Activated naive CD8-positive, alpha-beta T cell treated with anti-CD3 and anti-CD28 coated beads, Interleukin-2, amount 50 U/mL, for 24 hours (primary cell): ENCODE data around the gene PPP2R5B.
A peak's percentile ranks its signal among the peaks of the same experiment; 100 is the strongest.

ENCODE experiments used
- ATAC-seq: fragments of 150-1000 bp; cut with Tn5 transposase; one replicate; pipeline ENCODE4 v1.10.0; 2021
- DNase-seq: peaks from one replicate; pipeline ENCODE4 v3.0.0; 2021
- H3K27ac Mint-ChIP-seq: one replicate; pipeline ENCODE4 v1.8.0; 2021; ENCODE audit warnings: mild to moderate bottlenecking, mixed read lengths
- H3K27me3 Mint-ChIP-seq: one replicate; pipeline ENCODE4 v1.8.0; 2021; ENCODE audit warnings: mixed read lengths
- H3K36me3 Mint-ChIP-seq: one replicate; pipeline ENCODE4 v1.8.0; 2021; ENCODE audit warnings: low read depth, mixed read lengths
- H3K4me1 Mint-ChIP-seq: one replicate; pipeline ENCODE4 v1.8.0; 2021; ENCODE audit warnings: mixed read lengths
- H3K4me3 Mint-ChIP-seq: one replicate; pipeline ENCODE4 v1.8.0; 2021; ENCODE audit warnings: mild to moderate bottlenecking, moderate library complexity, mixed read lengths
- H3K9me3 Mint-ChIP-seq: one replicate; pipeline ENCODE4 v1.8.0; 2021; ENCODE audit warnings: mixed read lengths

Gene PPP2R5B

DNA sequence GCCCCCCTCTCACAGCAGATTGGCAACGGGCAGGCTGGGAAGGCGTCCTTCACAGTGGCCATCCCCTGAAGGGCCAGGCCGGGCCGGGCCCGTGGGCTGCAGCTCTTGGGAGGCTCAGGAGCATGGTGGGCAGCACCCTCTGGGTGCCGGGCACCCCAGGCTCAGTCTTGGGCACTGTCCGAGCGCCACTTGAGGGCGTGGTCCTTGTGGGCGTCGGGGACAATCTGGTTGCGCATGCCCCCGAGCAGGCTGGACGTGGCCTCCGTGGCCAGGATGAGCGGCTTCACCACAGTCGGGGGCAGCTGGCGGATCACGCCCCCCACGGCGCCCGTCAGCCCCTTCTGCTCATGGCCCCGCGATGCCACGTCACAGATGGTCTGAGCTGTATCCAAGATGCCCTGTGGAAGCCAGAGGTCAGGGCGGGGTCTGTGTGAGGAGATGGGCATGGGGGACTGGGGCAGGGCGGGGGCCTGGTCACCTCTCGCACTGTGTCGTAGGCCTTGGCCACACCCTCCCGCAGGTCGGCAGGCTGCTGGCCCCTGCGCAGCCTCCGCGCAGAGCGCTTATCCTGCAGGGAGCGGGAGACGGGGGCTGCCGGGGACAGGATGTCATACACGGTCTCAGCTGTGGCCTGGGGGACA, 29.6 kb upstream of the PPP2R5B start:
- no peak for ATAC-seq
- Mint-ChIP-seq H3K27ac (no peak overlapping the region), H3K4me1 (peaks cover under 1% of the 10 kb centered on the region), H3K36me3 (no peaks in the 10 kb centered on the region), H3K9me3 (no peaks in the 10 kb centered on the region), H3K4me3 (no peak overlapping the region), H3K27me3 (no peaks in the 10 kb centered on the region)
- DNase-seq = no peak

DNA sequence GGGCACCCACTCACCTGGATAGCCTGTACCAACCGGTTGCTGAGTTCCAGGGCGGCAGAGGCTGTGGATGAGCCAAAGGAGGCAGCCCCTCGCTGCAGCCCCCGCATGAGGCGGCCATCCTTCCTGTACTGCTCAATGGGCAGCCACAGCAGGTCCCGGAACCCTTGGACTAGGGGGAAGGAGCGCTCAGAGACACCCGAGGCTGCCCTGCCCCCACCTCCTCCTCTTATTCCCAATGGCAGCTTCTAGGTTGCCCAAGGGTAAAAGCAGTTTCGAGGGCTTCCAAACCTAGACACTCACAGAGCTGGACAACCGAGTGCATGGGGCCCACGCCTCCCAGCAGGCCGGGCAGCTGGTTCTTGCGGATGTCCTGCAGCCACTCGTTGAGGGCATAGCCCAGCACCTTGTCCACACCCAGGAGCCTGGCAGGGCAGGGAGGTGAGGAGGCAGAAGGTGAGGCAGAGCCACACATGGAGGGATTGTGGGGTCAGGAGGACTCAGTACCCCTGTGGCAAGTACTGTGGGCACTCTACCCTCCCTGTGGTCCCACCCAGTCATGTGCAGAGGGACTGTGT, 28.0 kb upstream of the PPP2R5B start:
- peaks cover 11% of the 10 kb centered on the region for H3K4me1 Mint-ChIP-seq
- peaks cover 3% of the 10 kb centered on the region for H3K36me3 Mint-ChIP-seq
- H3K4me3 Mint-ChIP-seq = no peak overlapping the region
- no peak overlapping the region for H3K27ac Mint-ChIP-seq
- DNase-seq (no peak), ATAC-seq (no peak)
- no peaks in the 10 kb centered on the region for H3K9me3 Mint-ChIP-seq
- H3K27me3 Mint-ChIP-seq = no peaks in the 10 kb centered on the region

DNA sequence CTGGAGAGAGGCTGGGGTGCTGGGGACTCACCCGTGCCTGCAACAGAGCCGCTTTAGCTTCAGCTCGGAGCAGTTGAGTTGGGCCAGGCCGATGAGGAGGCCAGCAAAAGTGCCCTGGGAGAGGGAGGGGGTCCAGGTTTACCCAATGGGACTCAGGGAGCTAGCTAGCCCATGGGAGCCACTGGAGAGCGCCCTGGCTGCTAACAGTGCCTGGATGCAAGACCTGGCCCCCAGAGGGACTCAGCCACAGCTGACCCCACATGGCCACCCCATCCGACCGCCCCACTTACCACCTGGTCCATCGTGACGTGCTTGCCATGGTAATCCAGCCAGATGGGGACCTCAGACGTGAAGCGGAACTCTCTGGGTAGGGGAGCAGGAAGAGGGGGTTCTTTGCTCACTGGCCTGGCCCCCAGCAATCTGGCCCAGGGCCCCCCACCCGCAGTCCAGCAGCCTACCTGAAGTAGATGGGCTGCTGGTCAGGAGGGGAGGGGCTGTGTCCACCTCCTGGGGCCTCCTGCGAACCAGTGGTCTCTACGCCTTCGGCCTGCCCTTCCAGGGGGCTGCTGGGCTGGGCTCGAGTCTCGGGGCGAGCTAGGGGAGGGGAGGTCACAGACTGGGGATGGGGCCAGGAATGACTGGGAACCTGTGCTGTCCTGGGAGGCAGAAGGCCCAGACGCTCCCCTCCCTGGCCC, 27.0 kb upstream of the PPP2R5B start:
- Mint-ChIP-seq H3K36me3 (peaks cover 3% of the 10 kb centered on the region), H3K27ac (no peak overlapping the region)

DNA sequence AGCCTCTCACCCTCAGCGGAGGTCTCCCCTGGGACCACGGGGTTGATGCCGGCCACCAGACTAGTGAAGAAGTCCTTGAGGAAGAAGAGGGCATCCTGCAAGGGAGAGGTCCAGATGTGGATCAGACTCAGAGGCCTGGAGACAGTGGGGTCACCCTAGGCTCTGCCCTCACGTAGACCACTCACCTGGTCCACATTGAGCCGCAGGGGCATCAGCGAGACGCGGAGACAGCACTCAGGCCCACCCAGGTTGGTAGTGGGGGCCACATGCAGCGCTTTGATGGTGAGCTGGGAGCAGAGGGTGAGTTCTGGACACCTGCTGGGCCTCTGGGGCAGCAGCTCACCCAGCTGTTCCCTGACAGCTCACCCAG, 26.4 kb upstream of the PPP2R5B start:
- no peak overlapping the region for H3K27ac Mint-ChIP-seq
- peaks cover 12% of the 10 kb centered on the region for H3K4me1 Mint-ChIP-seq
- H3K4me3 Mint-ChIP-seq = no peak overlapping the region
- H3K36me3 Mint-ChIP-seq = peaks cover 3% of the 10 kb centered on the region
- ATAC-seq = no peak
- no peaks in the 10 kb centered on the region for H3K27me3 Mint-ChIP-seq
- no peaks in the 10 kb centered on the region for H3K9me3 Mint-ChIP-seq
- DNase-seq = no peak

More for the DNA sequence above, 27.0 kb upstream of the PPP2R5B start:
- Mint-ChIP-seq H3K9me3 (no peaks in the 10 kb centered on the region), H3K4me3 (no peak overlapping the region), H3K4me1 (peaks cover 12% of the 10 kb centered on the region), H3K27me3 (no peaks in the 10 kb centered on the region)
- DNase-seq = no peak
- ATAC-seq = no peak

DNA sequence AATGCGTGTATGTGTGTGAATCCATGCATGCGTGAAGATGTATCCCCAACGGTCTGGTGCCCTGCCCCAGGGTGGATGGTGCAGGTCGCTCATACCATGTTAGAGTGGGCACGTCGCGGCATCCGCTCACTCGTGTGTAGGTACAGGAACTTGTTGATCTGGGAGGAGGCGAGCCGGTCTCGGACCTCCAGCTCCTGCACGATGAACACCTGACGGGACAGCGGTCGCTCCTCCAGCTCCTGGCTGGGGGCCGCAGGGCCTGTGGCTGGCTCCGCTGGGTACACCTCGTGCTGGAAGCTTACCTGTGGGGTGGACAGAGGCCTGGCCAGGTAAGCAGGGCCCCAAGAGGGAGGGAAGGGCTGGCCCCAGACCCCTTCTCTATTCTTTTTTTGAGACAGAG, 25.9 kb upstream of the PPP2R5B start:
- Mint-ChIP-seq H3K27ac (no peak overlapping the region), H3K36me3 (peaks cover 3% of the 10 kb centered on the region), H3K4me3 (no peak overlapping the region), H3K4me1 (peaks cover 12% of the 10 kb centered on the region), H3K27me3 (no peaks in the 10 kb centered on the region), H3K9me3 (no peaks in the 10 kb centered on the region)
- DNase-seq (no peak), ATAC-seq (no peak)

DNA sequence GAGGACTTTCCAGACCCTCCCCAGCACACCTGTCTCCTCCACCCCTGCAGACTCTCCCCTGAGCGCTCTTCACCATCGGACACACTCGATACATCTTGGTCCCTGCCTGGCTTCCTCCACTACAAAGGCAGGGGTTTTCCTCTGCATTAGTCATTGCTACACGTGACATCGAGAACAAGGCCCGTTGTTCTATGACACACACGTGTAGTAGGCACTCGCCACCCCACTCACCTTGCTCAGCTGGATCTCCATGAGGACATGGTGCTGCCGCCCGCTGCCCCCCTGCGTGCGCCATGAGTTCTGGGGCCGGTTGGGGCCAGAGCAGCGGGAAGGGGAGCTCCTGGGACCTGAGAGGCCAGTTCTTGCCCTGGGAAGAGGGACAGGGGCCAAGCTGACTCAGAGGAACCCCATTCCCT, 24.2 kb upstream of the PPP2R5B start:
- DNase-seq = peak; percentile 47
- Mint-ChIP-seq H3K4me3 (no peak overlapping the region), H3K9me3 (no peaks in the 10 kb centered on the region)

DNA sequence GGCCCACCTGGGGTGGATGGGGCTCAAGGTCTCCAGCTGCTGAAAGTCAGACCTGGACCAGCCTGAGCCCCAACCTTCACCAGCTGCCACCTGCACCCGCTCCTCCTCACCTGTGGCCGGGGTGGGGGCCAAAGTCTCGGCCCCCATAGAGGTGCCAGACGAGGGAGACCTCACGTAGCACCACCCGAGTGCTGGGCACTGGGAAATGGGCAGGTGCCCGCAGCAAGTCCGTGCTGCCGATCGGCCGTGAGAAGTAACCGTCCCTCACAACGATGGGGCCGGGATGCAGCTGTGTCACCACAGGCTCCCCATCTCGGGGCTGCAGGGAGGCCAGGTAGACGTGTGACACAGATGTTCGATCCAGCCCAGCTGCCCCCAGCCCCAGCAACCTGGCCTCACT, 23.7 kb upstream of the PPP2R5B start:
- ATAC-seq (no peak), DNase-seq (no peak)
- Mint-ChIP-seq H3K4me1 (peaks cover 12% of the 10 kb centered on the region), H3K36me3 (peaks cover 6% of the 10 kb centered on the region), H3K9me3 (no peaks in the 10 kb centered on the region), H3K27me3 (no peaks in the 10 kb centered on the region), H3K4me3 (no peak overlapping the region), H3K27ac (no peak overlapping the region)

More for the DNA sequence above, 24.2 kb upstream of the PPP2R5B start:
- peak; percentile 95 for ATAC-seq
- H3K4me1 Mint-ChIP-seq = peaks cover 12% of the 10 kb centered on the region
- no peaks in the 10 kb centered on the region for H3K27me3 Mint-ChIP-seq
- peaks cover 6% of the 10 kb centered on the region for H3K36me3 Mint-ChIP-seq
- H3K27ac Mint-ChIP-seq = peak overlapping the region; percentile 33

DNA sequence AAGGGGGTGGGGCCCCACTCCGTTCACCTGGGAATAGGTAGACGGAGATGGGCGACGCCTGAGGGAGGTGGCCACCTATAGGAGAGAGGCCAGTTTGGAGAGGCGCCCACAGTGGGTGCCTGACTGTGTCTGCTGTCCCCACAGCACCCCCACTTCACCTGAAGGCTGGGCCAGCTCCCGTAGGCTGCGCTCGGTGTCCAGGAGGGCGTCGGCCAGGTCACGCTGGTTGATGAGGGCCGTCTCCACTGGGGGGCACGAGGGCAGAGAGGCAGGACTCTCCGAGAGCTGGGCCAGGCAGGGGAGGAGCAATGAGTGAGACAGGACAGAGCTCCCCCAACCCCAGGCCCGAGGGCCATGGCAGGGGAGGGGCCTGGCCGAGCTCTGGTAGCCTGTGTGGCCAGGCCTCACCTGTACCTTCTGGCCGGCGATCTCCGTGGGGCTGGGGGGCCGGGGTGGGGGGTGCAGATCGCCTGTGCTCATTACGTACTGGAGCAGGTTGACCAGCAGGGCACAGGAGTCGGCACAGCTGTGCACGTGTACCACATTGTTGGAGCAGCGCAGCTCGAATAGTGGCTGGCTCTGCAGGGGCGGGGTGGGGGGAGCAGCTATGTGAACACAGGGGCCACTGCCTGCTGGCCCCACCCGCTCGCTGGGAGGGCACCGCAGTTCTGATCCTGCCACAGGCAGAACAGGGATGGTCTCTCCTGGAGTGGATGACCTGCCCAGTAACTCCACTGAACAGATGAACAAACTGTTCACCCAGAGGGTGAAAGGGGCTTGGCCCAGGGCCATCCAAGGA, 22.2 kb upstream of the PPP2R5B start:
- ATAC-seq = no peak
- H3K27ac Mint-ChIP-seq = no peak overlapping the region

DNA sequence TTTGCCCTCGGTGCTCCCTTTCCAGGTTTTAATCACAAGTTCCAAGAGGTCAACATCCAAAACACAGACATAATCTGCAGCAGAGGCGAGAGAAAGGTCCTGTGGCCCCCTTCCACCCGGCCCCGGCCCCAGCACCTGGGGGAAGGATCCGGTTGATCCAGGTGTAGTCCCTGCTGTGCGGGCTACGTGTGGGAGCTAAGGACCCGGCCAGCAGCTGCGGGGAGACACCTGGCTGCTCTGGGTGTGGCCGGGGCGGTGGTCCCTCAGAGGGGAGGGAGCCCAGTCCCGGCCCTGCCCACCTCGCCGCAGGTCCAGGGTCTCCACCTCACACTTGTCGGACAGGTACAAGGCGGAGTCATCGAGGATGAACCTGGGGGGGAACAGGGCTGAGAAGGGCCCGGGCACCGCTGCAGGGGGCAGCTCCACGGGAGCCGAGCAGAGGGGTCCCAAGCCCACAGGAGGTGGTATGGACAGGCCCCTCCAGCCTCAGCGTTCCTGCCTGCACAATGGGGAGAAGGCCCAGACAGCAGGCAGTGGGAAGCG, 21.1 kb upstream of the PPP2R5B start:
- ATAC-seq = no peak
- H3K27me3 Mint-ChIP-seq = no peaks in the 10 kb centered on the region
- no peak overlapping the region for H3K4me3 Mint-ChIP-seq
- DNase-seq = no peak
- peaks cover 7% of the 10 kb centered on the region for H3K36me3 Mint-ChIP-seq
- H3K4me1 Mint-ChIP-seq = peaks cover 12% of the 10 kb centered on the region
- no peaks in the 10 kb centered on the region for H3K9me3 Mint-ChIP-seq
- H3K27ac Mint-ChIP-seq = no peak overlapping the region

More for the DNA sequence above, 22.2 kb upstream of the PPP2R5B start:
- peaks cover 12% of the 10 kb centered on the region for H3K4me1 Mint-ChIP-seq
- H3K9me3 Mint-ChIP-seq = no peaks in the 10 kb centered on the region
- H3K4me3 Mint-ChIP-seq = no peak overlapping the region
- no peak for DNase-seq
- no peaks in the 10 kb centered on the region for H3K27me3 Mint-ChIP-seq
- H3K36me3 Mint-ChIP-seq = peaks cover 6% of the 10 kb centered on the region

DNA sequence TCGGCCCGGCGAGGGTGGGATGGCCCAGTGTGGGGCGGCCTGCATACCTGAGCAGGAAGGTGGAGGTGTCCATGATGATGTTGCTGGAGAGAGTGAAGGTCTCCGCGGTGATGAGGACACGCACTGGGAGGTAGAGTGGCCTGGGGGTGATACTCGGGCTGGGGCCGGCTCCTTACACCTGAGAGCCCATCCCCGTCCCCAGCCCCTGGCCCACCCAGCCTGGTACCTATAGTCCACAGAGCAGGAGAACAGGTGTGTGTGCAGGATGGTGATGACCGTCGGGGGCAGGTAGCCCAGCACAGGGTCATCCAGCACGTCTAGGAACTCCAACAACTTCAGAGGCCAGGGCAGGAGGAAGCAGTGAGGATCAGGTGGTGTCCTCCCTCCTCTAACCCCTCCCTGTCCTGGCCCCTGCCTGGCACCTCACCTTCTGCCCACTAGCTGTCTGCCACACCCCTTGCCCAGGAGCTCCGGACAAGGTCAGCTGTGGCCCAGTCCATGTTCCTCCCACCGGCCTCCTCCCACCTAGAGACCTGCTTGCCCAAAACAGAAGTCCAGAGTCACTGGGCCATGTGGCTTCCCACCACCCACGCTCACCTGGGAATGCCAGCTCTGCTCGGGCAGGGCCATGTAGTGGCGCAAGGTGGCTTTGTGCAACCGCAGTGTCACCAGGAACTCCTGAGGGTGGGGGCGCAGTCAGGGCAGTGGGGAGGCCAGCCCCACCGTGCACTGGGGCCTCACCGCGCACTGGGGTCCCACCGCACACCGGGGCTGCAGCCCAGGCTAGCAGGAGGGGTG, 18.8 kb upstream of the PPP2R5B start:
- H3K4me3 Mint-ChIP-seq = no peak overlapping the region
- H3K4me1 Mint-ChIP-seq = peaks cover 7% of the 10 kb centered on the region
- H3K27me3 Mint-ChIP-seq = no peaks in the 10 kb centered on the region
- ATAC-seq (no peak), DNase-seq (no peak)
- H3K36me3 Mint-ChIP-seq = peaks cover 5% of the 10 kb centered on the region
- no peak overlapping the region for H3K27ac Mint-ChIP-seq
- H3K9me3 Mint-ChIP-seq = no peaks in the 10 kb centered on the region

DNA sequence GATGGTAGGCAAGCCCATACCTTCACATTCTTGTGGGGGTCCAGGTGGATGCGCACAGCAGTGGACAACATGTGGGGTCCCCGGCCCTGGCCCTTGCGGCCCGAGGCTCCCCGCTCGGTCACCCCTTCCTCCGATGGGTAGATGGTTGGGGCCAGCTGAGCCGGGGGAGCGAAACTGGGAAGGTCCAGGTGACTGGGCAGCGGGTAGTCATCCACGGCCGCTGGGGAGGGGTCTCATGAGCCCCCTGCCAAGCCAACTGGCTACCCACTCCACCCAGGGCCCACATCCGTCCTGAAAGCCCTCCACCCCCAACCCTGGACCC, 18.2 kb upstream of the PPP2R5B start:
- ATAC-seq = no peak
- Mint-ChIP-seq H3K4me1 (peaks cover 4% of the 10 kb centered on the region), H3K27ac (no peak overlapping the region), H3K9me3 (no peaks in the 10 kb centered on the region), H3K36me3 (peaks cover 5% of the 10 kb centered on the region), H3K27me3 (no peaks in the 10 kb centered on the region), H3K4me3 (no peak overlapping the region)
- no peak for DNase-seq

DNA sequence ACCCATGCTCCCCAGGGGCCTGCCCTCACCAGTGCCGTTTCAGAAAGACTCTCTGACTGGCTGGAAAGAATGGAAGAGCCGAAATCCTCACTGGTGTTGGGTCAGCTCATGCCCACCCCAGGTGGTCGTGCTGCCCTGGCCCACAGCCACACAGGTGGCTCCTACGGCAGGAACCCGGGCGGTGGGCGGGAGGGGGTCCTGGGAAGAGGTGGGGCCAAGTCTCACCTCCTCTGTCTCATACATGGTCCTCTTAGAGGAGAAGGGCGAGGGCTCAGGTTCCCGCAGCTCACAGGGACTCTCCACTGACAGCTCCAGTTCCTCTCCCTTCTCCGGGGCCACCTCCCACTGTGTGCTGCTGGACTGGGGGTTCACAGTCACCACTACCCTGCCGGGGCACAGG, 15.7 kb upstream of the PPP2R5B start:
- H3K9me3 Mint-ChIP-seq = no peaks in the 10 kb centered on the region
- no peaks in the 10 kb centered on the region for H3K4me1 Mint-ChIP-seq
- ATAC-seq (no peak), DNase-seq (no peak)
- no peaks in the 10 kb centered on the region for H3K27me3 Mint-ChIP-seq
- H3K36me3 Mint-ChIP-seq = peaks cover 8% of the 10 kb centered on the region
- no peak overlapping the region for H3K4me3 Mint-ChIP-seq
- no peak overlapping the region for H3K27ac Mint-ChIP-seq

DNA sequence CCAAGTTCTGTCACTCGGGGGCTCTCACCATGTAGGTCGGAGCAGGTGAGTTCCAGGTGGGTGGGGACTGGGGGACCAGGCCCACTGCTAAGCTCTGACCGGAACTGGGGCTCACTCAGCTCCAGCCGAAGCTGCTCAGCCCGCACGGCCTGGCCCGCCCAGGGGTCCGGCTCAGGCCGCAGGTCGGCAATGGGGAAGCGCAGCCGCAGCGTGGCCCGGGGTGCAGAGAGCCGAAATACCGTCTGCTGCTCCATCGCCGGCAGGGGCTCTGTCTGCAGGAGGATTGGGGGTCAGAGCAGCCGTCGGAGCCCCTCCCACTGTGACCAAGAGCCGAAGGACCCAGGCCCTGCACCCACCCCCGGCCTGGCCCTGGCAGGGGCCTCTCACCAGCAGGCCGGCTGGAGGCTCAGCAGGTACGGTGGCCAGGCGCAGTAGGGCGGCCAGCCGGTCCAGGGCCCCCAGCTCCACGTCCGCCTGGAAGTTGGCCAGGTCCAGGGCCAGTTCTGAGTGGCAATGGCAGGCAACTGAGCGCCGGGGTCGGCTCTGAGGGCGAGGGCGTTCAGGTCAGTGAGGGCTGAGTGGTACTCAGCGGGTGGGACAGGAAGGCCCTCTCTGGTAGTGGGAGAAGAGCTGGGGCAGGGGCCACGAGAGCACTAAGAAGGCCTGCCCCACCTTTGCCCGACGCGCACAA, 14.7 kb upstream of the PPP2R5B start:
- Mint-ChIP-seq H3K9me3 (no peaks in the 10 kb centered on the region), H3K27me3 (no peaks in the 10 kb centered on the region), H3K4me3 (no peak overlapping the region), H3K4me1 (no peaks in the 10 kb centered on the region), H3K27ac (no peak overlapping the region), H3K36me3 (peaks cover 6% of the 10 kb centered on the region)
- DNase-seq (no peak), ATAC-seq (no peak)
